Stomach (tissue), 4 donors: ENCODE results near the gene TLL1.

ENCODE experiments used
- CTCF ChIP-seq, 7 experiments: fragments of 450-650 bp in 4 of 7; fragments of 200-600 bp in 3 of 7; sonication (generic) in 3 of 7; IDR thresholded peaks; one replicate each; pipeline ENCODE4 v1.5.1; 2016 to 2019; ENCODE audit warnings: antibody characterized with exemption in 7 of 7, control low read depth in 2 of 7, mild to moderate bottlenecking in 1 of 7
- POLR2A ChIP-seq, 4 donors: fragments of 450-650 bp; IDR thresholded peaks; one replicate each; pipeline ENCODE4 v1.6.1; 2016; ENCODE audit warnings: antibody characterized with exemption in 4 of 4, control low read depth in 2 of 4, mild to moderate bottlenecking in 1 of 4, moderate library complexity in 1 of 4
- POLR2AphosphoS5 ChIP-seq, 3 donors: sonication (generic); formaldehyde crosslinking; IDR thresholded peaks; one replicate each; pipeline ENCODE4 v1.6.1; 2016; ENCODE audit warnings: antibody characterized with exemption in 3 of 3

- TF ChIP-seq CTCF (IDR thresholded peaks at IDR 0.05) (no peak), POLR2A (IDR thresholded peaks at IDR 0.05) (no peak), POLR2AphosphoS5 (IDR thresholded peaks at IDR 0.05) (no peak)
Observed at GRCh38 chr4:166123546-166123945, 250.5 kb downstream of the TLL1 start.
